Transverse colon (tissue), 4 donors: ENCODE results near the gene DSCAM.

Source experiments
- POLR2AphosphoS5 ChIP-seq, 3 donors: sonication (generic); formaldehyde crosslinking; IDR thresholded peaks; one replicate each; pipeline ENCODE4 v1.6.1; 2016; ENCODE audit warnings: antibody characterized with exemption in 3 of 3
- TF ChIP-seq, protein P1 (sequence below), 5 experiments: fragments of 200-600 bp in 3 of 5; fragments of 450-650 bp in 2 of 5; sonication (generic) in 3 of 5; IDR thresholded peaks; 1 replicate in 2 of 5; 2 replicates in 3 of 5; pipeline ENCODE4 v1.5.1; 2016 to 2017; ENCODE audit warnings: antibody characterized with exemption in 5 of 5, inconsistent platforms in 3 of 5, mild to moderate bottlenecking in 2 of 5, moderate library complexity in 1 of 5

DNA sequence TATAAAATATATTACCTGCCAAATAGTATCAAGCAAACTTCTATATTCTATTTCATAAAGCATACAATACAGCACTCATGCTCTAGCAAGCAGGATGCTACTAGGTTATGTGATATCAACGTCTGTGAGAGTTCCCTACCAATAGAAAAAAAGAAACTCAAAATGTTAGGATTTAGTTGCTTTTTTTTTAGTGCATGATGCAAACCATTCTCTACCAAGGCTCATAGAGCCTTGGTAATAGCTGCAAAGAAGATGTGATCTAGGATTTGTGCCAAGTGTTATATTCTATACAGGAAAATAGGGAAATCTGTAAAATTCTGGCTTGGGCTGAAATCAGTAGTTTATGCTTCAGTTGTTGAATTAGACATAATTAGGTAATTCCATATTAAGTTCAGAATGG lies 394.4 kb downstream of the DSCAM start:
- TF ChIP-seq, protein P1, sequence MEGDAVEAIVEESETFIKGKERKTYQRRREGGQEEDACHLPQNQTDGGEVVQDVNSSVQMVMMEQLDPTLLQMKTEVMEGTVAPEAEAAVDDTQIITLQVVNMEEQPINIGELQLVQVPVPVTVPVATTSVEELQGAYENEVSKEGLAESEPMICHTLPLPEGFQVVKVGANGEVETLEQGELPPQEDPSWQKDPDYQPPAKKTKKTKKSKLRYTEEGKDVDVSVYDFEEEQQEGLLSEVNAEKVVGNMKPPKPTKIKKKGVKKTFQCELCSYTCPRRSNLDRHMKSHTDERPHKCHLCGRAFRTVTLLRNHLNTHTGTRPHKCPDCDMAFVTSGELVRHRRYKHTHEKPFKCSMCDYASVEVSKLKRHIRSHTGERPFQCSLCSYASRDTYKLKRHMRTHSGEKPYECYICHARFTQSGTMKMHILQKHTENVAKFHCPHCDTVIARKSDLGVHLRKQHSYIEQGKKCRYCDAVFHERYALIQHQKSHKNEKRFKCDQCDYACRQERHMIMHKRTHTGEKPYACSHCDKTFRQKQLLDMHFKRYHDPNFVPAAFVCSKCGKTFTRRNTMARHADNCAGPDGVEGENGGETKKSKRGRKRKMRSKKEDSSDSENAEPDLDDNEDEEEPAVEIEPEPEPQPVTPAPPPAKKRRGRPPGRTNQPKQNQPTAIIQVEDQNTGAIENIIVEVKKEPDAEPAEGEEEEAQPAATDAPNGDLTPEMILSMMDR (IDR thresholded peaks at IDR 0.05), result no peak
- TF ChIP-seq POLR2AphosphoS5 (IDR thresholded peaks at IDR 0.05), result no peak
